SK-N-SH treated with all-trans-retinoic acid at 6 μM for 48 hours (cell line): ENCODE data around the gene RAPGEF5.
A peak's percentile ranks its signal among the peaks of the same experiment; 100 is the strongest.

Source experiments
- ATAC-seq: fragments of 200-7000 bp; cut with Tn5 transposase; 3 replicates; pipeline ENCODE4 v1.9.1; 2020; ENCODE audit warnings: mild to moderate bottlenecking, moderate library complexity
- ARNTL ChIP-seq: fragments of 450-650 bp; formaldehyde crosslinking; IDR thresholded peaks from 2 replicates; pipeline ENCODE4 v1.5.0; 2020; ENCODE audit warnings: low read depth, mild to moderate bottlenecking, moderate library complexity, borderline replicate concordance
- BACH2 ChIP-seq: fragments of 250-450 bp; sonication (Bioruptor Pico); IDR thresholded peaks from 2 replicates; pipeline ENCODE4 v1.9.0; 2021; ENCODE audit warnings: mild to moderate bottlenecking, borderline replicate concordance
- CREB5 ChIP-seq: fragments of 250-450 bp; sonication (Bioruptor Pico); IDR thresholded peaks from 2 replicates; pipeline ENCODE4 v1.5.1; 2020; ENCODE audit warnings: low read depth, mild to moderate bottlenecking, moderate library complexity
- CSRNP3 ChIP-seq: fragments of 250-450 bp; sonication (Bioruptor Pico); IDR thresholded peaks from 2 replicates; pipeline ENCODE4 v1.5.1; 2021; ENCODE audit warnings: mild to moderate bottlenecking, moderate library complexity
- ESRRG ChIP-seq: fragments of 250-450 bp; sonication (Bioruptor Pico); IDR thresholded peaks from 2 replicates; pipeline ENCODE4 v1.6.1; 2021; ENCODE audit warnings: mild to moderate bottlenecking
- GLIS3 ChIP-seq: fragments of 250-450 bp; sonication (Bioruptor Pico); IDR thresholded peaks from 2 replicates; pipeline ENCODE4 v1.5.0; 2020; ENCODE audit warnings: mild to moderate bottlenecking, moderate library complexity
- ISL1 ChIP-seq: fragments of 250-450 bp; sonication (Bioruptor Pico); IDR thresholded peaks from 2 replicates; pipeline ENCODE4 v2.1.2; 2022; ENCODE audit warnings: mild to moderate bottlenecking, moderate library complexity
- PATZ1 ChIP-seq: fragments of 250-450 bp; sonication (Bioruptor Pico); IDR thresholded peaks from 2 replicates; pipeline ENCODE4 v1.8.0; 2020; ENCODE audit warnings: mild to moderate bottlenecking, moderate library complexity, borderline replicate concordance
- POU6F1 ChIP-seq: fragments of 250-450 bp; sonication (Bioruptor Pico); IDR thresholded peaks from 2 replicates; pipeline ENCODE4 v1.8.0; 2021; ENCODE audit warnings: low read depth, mild to moderate bottlenecking, moderate library complexity, borderline replicate concordance
- PPARA ChIP-seq: fragments of 250-450 bp; sonication (Bioruptor Pico); IDR thresholded peaks from 2 replicates; pipeline ENCODE4 v1.5.0; 2020; ENCODE audit warnings: mild to moderate bottlenecking, borderline replicate concordance
- RARB ChIP-seq: fragments of 250-450 bp; sonication (Bioruptor Pico); IDR thresholded peaks from 2 replicates; pipeline ENCODE4 v1.8.0; 2021; ENCODE audit warnings: mild to moderate bottlenecking, moderate library complexity
- SNAI2 ChIP-seq: fragments of 250-450 bp; sonication (Bioruptor Pico); IDR thresholded peaks from 2 replicates; pipeline ENCODE4 v1.5.0; 2020; ENCODE audit warnings: mild to moderate bottlenecking, moderate library complexity
- TCF4 ChIP-seq: fragments of 250-450 bp; sonication (Bioruptor Pico); IDR thresholded peaks from 2 replicates; pipeline ENCODE4 v1.8.0; 2021; ENCODE audit warnings: mild to moderate bottlenecking, moderate library complexity, borderline replicate concordance
- TOX ChIP-seq: fragments of 250-450 bp; sonication (Bioruptor Pico); IDR thresholded peaks from 2 replicates; pipeline ENCODE4 v1.8.0; 2021; ENCODE audit warnings: mild to moderate bottlenecking, moderate library complexity, borderline replicate concordance
- TSHZ2 ChIP-seq: fragments of 250-450 bp; sonication (Bioruptor Pico); IDR thresholded peaks from 2 replicates; pipeline ENCODE4 v1.5.0; 2020; ENCODE audit warnings: mild to moderate bottlenecking, moderate library complexity
- ZC3H10 ChIP-seq: fragments of 250-450 bp; sonication (Bioruptor Pico); IDR thresholded peaks from 2 replicates; pipeline ENCODE4 v1.5.1; 2021; ENCODE audit warnings: mild to moderate bottlenecking, moderate library complexity
- ZFP3 ChIP-seq: fragments of 250-450 bp; sonication (Bioruptor Pico); IDR thresholded peaks from 2 replicates; pipeline ENCODE4 v1.5.0; 2020; ENCODE audit warnings: mild to moderate bottlenecking, moderate library complexity
- ZFP30 ChIP-seq: fragments of 450-650 bp; formaldehyde crosslinking; IDR thresholded peaks from 2 replicates; pipeline ENCODE4 v1.5.0; 2022; ENCODE audit warnings: mild to moderate bottlenecking, moderate library complexity
- ZNF565 ChIP-seq: fragments of 450-650 bp; formaldehyde crosslinking; conservative IDR thresholded peaks from 2 replicates; pipeline ENCODE4 v1.5.0; 2020; ENCODE audit warnings: low read depth, mild to moderate bottlenecking, moderate library complexity
- ZNF70 ChIP-seq: fragments of 450-650 bp; formaldehyde crosslinking; IDR thresholded peaks from 2 replicates; pipeline ENCODE4 v1.5.0; 2020; ENCODE audit warnings: mild to moderate bottlenecking, moderate library complexity
- ZNF8 ChIP-seq: fragments of 450-650 bp; formaldehyde crosslinking; IDR thresholded peaks from 2 replicates; pipeline ENCODE4 v1.5.0; 2020; ENCODE audit warnings: mild to moderate bottlenecking, moderate library complexity

The RAPGEF5 gene

GRCh38 chr7:22235134-22235533 is 121.8 kb downstream of the RAPGEF5 start:
- TF ChIP-seq ZFP3 (CRISPR knock-in tag) (no peak), TOX (no peak), ZNF8 (no peak), ISL1 (no peak), BACH2 (CRISPR knock-in tag) (no peak)
- no peak for ATAC-seq

GRCh38 chr7:22234227-22234626 is 122.7 kb downstream of the RAPGEF5 start:
- peak; percentile 78 for TF ChIP-seq ISL1
- no peak for TF ChIP-seq ZC3H10 (CRISPR knock-in tag)
- no peak for ATAC-seq

- TF ChIP-seq ESRRG (CRISPR knock-in tag) (no peak), ISL1 (no peak), PPARA (no peak), TSHZ2 (CRISPR knock-in tag) (no peak), SNAI2 (no peak), ZNF8 (no peak), GLIS3 (CRISPR knock-in tag) (no peak), TOX (no peak), ARNTL (CRISPR knock-in tag) (no peak), CSRNP3 (CRISPR knock-in tag) (no peak), TCF4 (CRISPR knock-in tag) (no peak), PATZ1 (CRISPR knock-in tag) (no peak), POU6F1 (CRISPR knock-in tag) (no peak), CREB5 (CRISPR knock-in tag) (no peak), ZFP30 (no peak), ZNF565 (CRISPR knock-in tag) (no peak)
- ATAC-seq: no peak
Observed at GRCh38 chr7:22231806-22232205, 125.1 kb downstream of the RAPGEF5 start.

- ATAC-seq: no peak
- TF ChIP-seq ZNF8: no peak
- TF ChIP-seq ISL1: no peak
- TF ChIP-seq, all 23 proteins: peak for 0
Observed at GRCh38 chr7:22231141-22231540, 125.8 kb downstream of the RAPGEF5 start.

GRCh38 chr7:22230238-22230637 is 126.7 kb downstream of the RAPGEF5 start:
- TF ChIP-seq GLIS3 (CRISPR knock-in tag): no peak
- TF ChIP-seq RARB (CRISPR knock-in tag): no peak
- no peak for TF ChIP-seq TSHZ2 (CRISPR knock-in tag)
- no peak for TF ChIP-seq ISL1
- TF ChIP-seq ZFP3 (CRISPR knock-in tag): no peak
- no peak for TF ChIP-seq ZNF70
- TF ChIP-seq CREB5 (CRISPR knock-in tag): no peak
- TF ChIP-seq TOX: no peak
- no peak for ATAC-seq
